HepG2 (cell line): Measurements from ENCODE around the gene SLC39A3. TPM values are rescaled to one million over a fixed set of nuclear protein-coding genes. Genes with fewer than 3 reads are reported as not detected.

ENCODE experiments used
- ATAC-seq: fragments of 200-7000 bp; cut with Tn5 transposase; 3 replicates; pipeline ENCODE4 v1.9.1; 2020; ENCODE audit warnings: mild to moderate bottlenecking, moderate library complexity
- BruUV-seq: library from RNA; stranded (reverse); fragments of 400-500 nt; replicated peaks from 2 replicates; lab custom pipeline; 2021; lab: Mats Ljungman, UMichigan
- CTCF ChIA-PET: fragments of 300-600 bp; formaldehyde crosslinking; extraction: SDS; loops from one replicate; lab custom pipeline; 2021; ENCODE audit warnings: low total read pairs, inconsistent platforms, low intra/inter-chr PET ratio; lab: Yijun Ruan, JAX
- POLR2A ChIA-PET: fragments of 350-600 bp; sonication (Branson Sonifier 250); formaldehyde crosslinking; loops from one replicate; lab custom pipeline; 2020; ENCODE audit warnings: antibody characterized with exemption, inconsistent platforms; lab: Yijun Ruan, JAX
- DNase-seq: peaks from one replicate; pipeline ENCODE4 v3.0.0-alpha.2; 2015; ENCODE audit warnings: low spot score
- FAIRE-seq: peaks from 3 replicates; lab custom pipeline; 2011; peaks lifted over from hg19 to GRCh38; lab: Jason Lieb, UNC
- H2AFZ ChIP-seq: one replicate; pipeline ENCODE4 v1.6.1; 2011; ENCODE audit warnings: low read length, inconsistent platforms
- H3K27ac ChIP-seq: fragments of 300-600 bp; 3 replicates; pipeline ENCODE4 v1.8.0; 2011; ENCODE audit warnings: mixed run types, mild to moderate bottlenecking, mixed read lengths, low read length, inconsistent platforms; ENCODE audit not compliant: insufficient read depth; ENCODE audit errors: extremely low read length
- H3K27me3 ChIP-seq, 2 experiments: fragments of 200-600 bp in 1 of 2; 2 replicates in 1 of 2; 3 replicates in 1 of 2; pipeline versions ENCODE4 v1.6.0 to v1.8.0; 2011; ENCODE audit warnings: low read length in 2 of 2, mild to moderate bottlenecking in 2 of 2, moderate library complexity in 2 of 2, inconsistent platforms in 1 of 2; ENCODE audit not compliant: insufficient read depth in 2 of 2, control insufficient read depth in 1 of 2
- H3K36me3 ChIP-seq, 2 experiments: fragments of 200-600 bp in 1 of 2; replicated peaks in 1 of 2; 2 replicates in 1 of 2; 3 replicates in 1 of 2; pipeline versions ENCODE4 v1.5.1 to v1.8.0; 2011; ENCODE audit warnings: low read length in 2 of 2, inconsistent platforms in 1 of 2; ENCODE audit not compliant: insufficient read depth in 2 of 2, control insufficient read depth in 1 of 2
- H3K4me1 ChIP-seq: 2 replicates; pipeline ENCODE4 v1.5.1; 2012; ENCODE audit warnings: low read length, inconsistent platforms; ENCODE audit not compliant: insufficient read depth
- H3K4me2 ChIP-seq: 2 replicates; pipeline ENCODE4 v1.6.0; 2011; ENCODE audit warnings: low read depth, low read length, inconsistent platforms
- H3K4me3 ChIP-seq, 3 experiments: fragments of 200-600 bp in 1 of 3; sonication (generic), shearing (Covaris generic) in 1 of 3; replicated peaks in 1 of 3; 2 replicates each; pipeline ENCODE4 v1.5.1; 2011 to 2016; ENCODE audit warnings: low read length in 3 of 3, inconsistent platforms in 2 of 3, low read depth in 2 of 3, mild to moderate bottlenecking in 2 of 3, control low read depth in 1 of 3, mixed read lengths in 1 of 3; ENCODE audit not compliant: insufficient read depth in 1 of 3
- H3K79me2 ChIP-seq: one replicate; pipeline ENCODE4 v1.6.1; 2011; ENCODE audit warnings: low read length, inconsistent platforms; ENCODE audit not compliant: insufficient read depth
- H3K9ac ChIP-seq: 2 replicates; pipeline ENCODE4 v1.6.0; 2011; ENCODE audit warnings: mild to moderate bottlenecking, low read depth, low read length, inconsistent platforms; ENCODE audit not compliant: insufficient read depth
- H3K9me3 ChIP-seq: 2 replicates; pipeline ENCODE4 v1.5.1; 2012; ENCODE audit warnings: mild to moderate bottlenecking, low read length
- H4K20me1 ChIP-seq: 2 replicates; pipeline ENCODE4 v1.6.0; 2011; ENCODE audit warnings: inconsistent platforms, mild to moderate bottlenecking, low read length, moderate library complexity; ENCODE audit not compliant: insufficient read depth
- ATF7 ChIP-seq, 2 experiments: fragments of 450-650 bp in 1 of 2; sonication (generic) in 1 of 2; formaldehyde crosslinking in 1 of 2; IDR thresholded peaks; 2 replicates each; pipeline versions ENCODE4 v1.4.0 to v1.6.1; 2016 to 2020; ENCODE audit warnings: antibody characterized with exemption in 1 of 2, mild to moderate bottlenecking in 1 of 2, missing genetic modification reagents in 1 of 2
- ETV5 ChIP-seq: IDR thresholded peaks from 2 replicates; pipeline ENCODE4 v1.6.1; 2018; ENCODE audit warnings: missing biosample characterization, missing genetic modification reagents, inconsistent platforms, borderline replicate concordance
- HNRNPLL ChIP-seq: fragments of 200-400 bp; formaldehyde crosslinking; IDR thresholded peaks from 2 replicates; pipeline ENCODE4 v1.6.1; 2017; ENCODE audit warnings: mild to moderate bottlenecking, low read depth, low read length; ENCODE audit not compliant: poor library complexity, severe bottlenecking
- NFE2 ChIP-seq: sonication (generic); formaldehyde crosslinking; IDR thresholded peaks from 2 replicates; pipeline ENCODE4 v1.4.0; 2020; ENCODE audit warnings: missing genetic modification reagents
- NFIC ChIP-seq: IDR thresholded peaks from 2 replicates; pipeline ENCODE4 v1.6.1; 2012; ENCODE audit warnings: mild to moderate bottlenecking, low read length, inconsistent platforms
- NKX3-1 ChIP-seq: sonication (generic); formaldehyde crosslinking; IDR thresholded peaks from 2 replicates; pipeline ENCODE4 v1.5.0; 2020; ENCODE audit warnings: missing genetic modification reagents
- NPAS2 ChIP-seq: sonication (generic); formaldehyde crosslinking; IDR thresholded peaks from 2 replicates; pipeline ENCODE4 v1.8.0; 2022; ENCODE audit warnings: mild to moderate bottlenecking, missing genetic modification reagents, borderline replicate concordance
- RNF2 ChIP-seq: fragments of 450-650 bp; conservative IDR thresholded peaks from 2 replicates; pipeline ENCODE4 v1.6.1; 2016; ENCODE audit warnings: low read depth
- RNF219 ChIP-seq: sonication (generic); formaldehyde crosslinking; IDR thresholded peaks from 2 replicates; pipeline ENCODE4 v1.5.0; 2020; ENCODE audit warnings: mild to moderate bottlenecking, missing genetic modification reagents
- SATB2 ChIP-seq: sonication (generic); formaldehyde crosslinking; IDR thresholded peaks from 2 replicates; pipeline ENCODE4 v1.5.0; 2020; ENCODE audit warnings: missing genetic modification reagents
- ZNF20 ChIP-seq: sonication (generic); formaldehyde crosslinking; IDR thresholded peaks from 2 replicates; pipeline ENCODE4 v1.4.0; 2020; ENCODE audit warnings: mild to moderate bottlenecking, moderate library complexity, missing genetic modification reagents
- ZNF331 ChIP-seq: sonication (generic); formaldehyde crosslinking; IDR thresholded peaks from 2 replicates; pipeline ENCODE4 v1.4.0; 2020; ENCODE audit warnings: missing genetic modification reagents
- ZNF687 ChIP-seq: sonication (generic); formaldehyde crosslinking; IDR thresholded peaks from 2 replicates; pipeline ENCODE4 v1.5.1; 2020; ENCODE audit warnings: mild to moderate bottlenecking, missing genetic modification reagents, moderate library complexity
- WGBS: methylation state at CpG from one replicate; pipeline ENCODE4 v1.1.6; 2017; ENCODE audit warnings: low lambda C conversion rate; 5-methylcytosine and 5-hydroxymethylcytosine counted together
- in situ Hi-C: cut with HindIII; loops from 2 replicates; pipeline ENCODE4 v1.10.0; 2017; ENCODE audit warnings: low pct_unique_long_range_greater_than_20kb; ENCODE audit not compliant: extremely low pct_ligation_motif_present
- intact Hi-C: fragments of 100-400 bp; cut with micrococcal nuclease; formaldehyde crosslinking; loops from one replicate; pipeline ENCODE4 v1.10.0; 2022; ENCODE audit not compliant: unreplicated experiment
- polyA plus RNA-seq, 8 experiments: library from polyadenylated mRNA; depleted of rRNA in 3 of 8; stranded (reverse) in 7 of 8; unstranded in 1 of 8; fragments of >200 nt; fragmentation: Illumina TruSeq in 4 of 8; extraction: Trizol in 4 of 8; gene quantifications; 2 replicates each; pipeline versions ENCODE4 v1.2.1 to v1.2.3, GENCODE V29; 2011 to 2016; ENCODE audit warnings: low read depth in 4 of 8, missing spikeins in 1 of 8, mixed read lengths in 1 of 8; ENCODE audit not compliant: insufficient read depth in 1 of 8
- total RNA-seq, 5 experiments: library from RNA; depleted of rRNA; stranded (reverse); fragments of >200 nt; fragmentation: Illumina TruSeq; extraction: Trizol; gene quantifications; 2 replicates each; pipeline ENCODE4 v1.2.3, GENCODE V29; 2016; ENCODE audit warnings: low read depth in 1 of 5

SLC39A3 gene
- total and polyA plus RNA-seq, 2 of the 13 experiments (the other 11 are each of a cell fraction or from before 2014, with no cell fraction given): 33.6 to 41.6 TPM

- POLR2A ChIA-PET: interaction anchor here (0.6 kb wide), 1 partner anchor 75 kb away, joined by 3 read pairs; no protein-coding TSS in a partner anchor
- H3K9me3 ChIP-seq: no peaks in the 10 kb centered on the region
- TF ChIP-seq HNRNPLL (no peak), RNF219 (no peak), SATB2 (no peak), NFIC (no peak), ETV5 (no peak), NKX3-1 (CRISPR knock-in tag) (no peak), NPAS2 (CRISPR knock-in tag) (no peak), ZNF20 (CRISPR knock-in tag) (no peak), RNF2 (no peak), ZNF331 (CRISPR knock-in tag) (no peak), ATF7 (IDR thresholded peaks at IDR 0.05) (no peak), ATF7 (CRISPR knock-in tag; IDR thresholded peaks at IDR 0.05) (no peak), ZNF687 (CRISPR knock-in tag) (no peak), NFE2 (no peak)
- no peak overlapping the region for H2AFZ ChIP-seq
- in situ Hi-C loops (no loop called here), intact Hi-C loops (no loop called here)
- ATAC-seq: no peak
- no peak overlapping the region for H3K27ac ChIP-seq
- H3K4me1 ChIP-seq: peaks cover 71% of the 10 kb centered on the region
- H3K9ac ChIP-seq: no peak overlapping the region
- 100% methylated on average over 10 of the region's 14 CpGs for WGBS
- peaks cover 0 to 10% of the 10 kb centered on the region in 2 experiments; a peak in 3 of 5 replicates for H3K36me3 ChIP-seq
- no TSS peak for BruUV-seq
- CTCF ChIA-PET: no interaction called here
- FAIRE-seq: no peak
- H4K20me1 ChIP-seq: peaks cover 9% of the 10 kb centered on the region; the same call in 1 of the 2 replicates
- H3K27me3 ChIP-seq: no peaks in the 10 kb centered on the region; a peak in 1 of 5 replicates
- no peak overlapping the region for H3K4me3 ChIP-seq
- H3K4me2 ChIP-seq: no peak overlapping the region
- peaks cover 85% of the 10 kb centered on the region for H3K79me2 ChIP-seq
- no peak for DNase-seq
Measured at GRCh38 chr19:2779121-2779740, 39.4 kb upstream of the SLC39A3 start.
